ENCODE data around the gene GNLY. TPM values are rescaled to one million over a fixed set of nuclear protein-coding genes. Genes with fewer than 3 reads are reported as not detected.

Gene GNLY
- total and polyA plus RNA-seq, 4 donors = 0.43 to 8.0 (median 2.1) TPM; not detected in 1

GRCh38 chr2:85728883-85729824 lies 35.0 kb downstream of the GNLY start:
- Histone ChIP-seq H3K4me1 (ENCODE audit: control insufficient read depth in 1 of 2, insufficient read depth in 2 of 2, low read length in 2 of 2) (no peaks in the 10 kb centered on the region), H3K27ac (ENCODE audit: low read depth in 1 of 2, low read length in 2 of 2) (no peak overlapping the region), H3K36me3 (ENCODE audit: control insufficient read depth in 1 of 2, insufficient read depth in 2 of 2, low read length in 1 of 2) (no peaks in the 10 kb centered on the region), H3K27me3 (ENCODE audit: control insufficient read depth in 1 of 2, insufficient read depth in 2 of 2, low read length in 1 of 2) (no peaks in the 10 kb centered on the region), H3K9me3 (ENCODE audit: control insufficient read depth, low read length) (no peaks in the 10 kb centered on the region), H3K4me3 (ENCODE audit: low read length in 2 of 2) (no peak overlapping the region)
- peak; percentile 92 to 97 for DNase-seq
- WGBS, 2 donors = 35 to 37% methylated on average over 26 of the region's 26 CpGs
- intact Hi-C loops (cut with DNase I) = loop anchor here (1.0 to 2.0 kb wide), 4 partner anchors 76 to 352 kb away; no protein-coding TSS in a partner anchor
- peak; percentile 94 for ATAC-seq (ENCODE audit: low FRiP score)

DNA sequence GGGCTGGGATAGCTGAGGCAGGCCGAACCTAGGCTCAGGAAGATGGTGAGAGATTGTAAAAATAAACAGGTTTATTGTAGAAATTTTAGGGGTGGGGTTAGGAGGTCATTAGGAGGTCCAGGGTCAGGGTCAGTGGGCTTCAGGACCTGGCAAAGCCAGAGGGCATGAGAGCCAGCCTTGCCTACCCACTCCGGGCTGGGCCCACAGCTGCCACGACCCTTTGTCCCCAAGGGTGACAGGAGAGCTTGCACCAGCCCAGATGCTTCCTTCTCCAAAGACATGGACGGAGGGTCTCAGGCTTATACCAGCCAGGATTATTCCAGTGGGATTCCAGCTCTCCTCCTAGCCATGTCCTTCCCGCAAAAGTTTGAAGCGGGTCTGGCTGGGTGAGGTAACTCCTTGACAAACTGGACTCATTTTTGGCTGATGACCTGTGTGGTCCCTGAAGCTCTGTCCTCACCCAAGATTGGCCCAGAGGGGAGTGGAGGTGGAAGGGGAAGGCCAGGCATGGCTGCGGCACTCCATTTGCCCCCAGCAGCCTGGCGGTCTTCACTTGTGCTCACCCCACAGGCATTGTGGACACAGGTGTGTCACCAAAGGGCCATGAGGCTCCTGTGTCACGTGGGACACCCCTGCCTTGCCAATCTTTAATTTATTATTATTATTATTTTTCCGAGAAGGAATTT lies 35.8 kb downstream of the GNLY start:
- H3K4me1 ChIP-seq (ENCODE audit: control insufficient read depth in 1 of 2, insufficient read depth in 2 of 2, low read length in 2 of 2) = no peaks in the 10 kb centered on the region
- WGBS, 2 donors = 94 to 95% methylated on average over 10 of the region's 10 CpGs
- no peaks in the 10 kb centered on the region for H3K27me3 ChIP-seq (ENCODE audit: control insufficient read depth in 1 of 2, insufficient read depth in 2 of 2, low read length in 1 of 2)
- H3K27ac ChIP-seq (ENCODE audit: low read depth in 1 of 2, low read length in 2 of 2) = no peak overlapping the region
- intact Hi-C loops (cut with DNase I) = loop anchor here (1.0 to 10.0 kb wide), 6 partner anchors 67 to 351 kb away; no protein-coding TSS in a partner anchor
- no peaks in the 10 kb centered on the region for H3K36me3 ChIP-seq (ENCODE audit: control insufficient read depth in 1 of 2, insufficient read depth in 2 of 2, low read length in 1 of 2)
- no peak overlapping the region for H3K4me3 ChIP-seq (ENCODE audit: low read length in 2 of 2)
- ATAC-seq (ENCODE audit: low FRiP score) (no peak), DNase-seq (no peak)
- no peaks in the 10 kb centered on the region for H3K9me3 ChIP-seq (ENCODE audit: control insufficient read depth, low read length)

GRCh38 chr2:85730686-85731230 lies 36.6 kb downstream of the GNLY start:
- intact Hi-C loops (cut with DNase I) = loop anchor here in 1 of 2 donors (5.0 to 10.0 kb wide), 2 partner anchors 67 to 264 kb away; no protein-coding TSS in a partner anchor
- no peaks in the 10 kb centered on the region for H3K4me1 ChIP-seq (ENCODE audit: control insufficient read depth in 1 of 2, insufficient read depth in 2 of 2, low read length in 2 of 2)
- H3K4me3 ChIP-seq (ENCODE audit: low read length in 2 of 2) = no peak overlapping the region
- WGBS, 2 donors = 87 to 92% methylated on average over 10 of the region's 10 CpGs
- H3K27ac ChIP-seq (ENCODE audit: low read depth in 1 of 2, low read length in 2 of 2) = no peak overlapping the region
- H3K9me3 ChIP-seq (ENCODE audit: control insufficient read depth, low read length) = no peaks in the 10 kb centered on the region
- H3K36me3 ChIP-seq (ENCODE audit: control insufficient read depth in 1 of 2, insufficient read depth in 2 of 2, low read length in 1 of 2) = no peaks in the 10 kb centered on the region
- ATAC-seq (ENCODE audit: low FRiP score) (no peak), DNase-seq (no peak)
- H3K27me3 ChIP-seq (ENCODE audit: control insufficient read depth in 1 of 2, insufficient read depth in 2 of 2, low read length in 1 of 2) = no peaks in the 10 kb centered on the region

GRCh38 chr2:85731606-85732005 lies 37.4 kb downstream of the GNLY start:
- Histone ChIP-seq H3K27ac (ENCODE audit: low read depth in 1 of 2, low read length in 2 of 2) (no peak overlapping the region), H3K27me3 (ENCODE audit: control insufficient read depth in 1 of 2, insufficient read depth in 2 of 2, low read length in 1 of 2) (no peaks in the 10 kb centered on the region), H3K9me3 (ENCODE audit: control insufficient read depth, low read length) (no peaks in the 10 kb centered on the region), H3K4me3 (ENCODE audit: low read length in 2 of 2) (no peak overlapping the region), H3K36me3 (ENCODE audit: control insufficient read depth in 1 of 2, insufficient read depth in 2 of 2, low read length in 1 of 2) (no peaks in the 10 kb centered on the region), H3K4me1 (ENCODE audit: control insufficient read depth in 1 of 2, insufficient read depth in 2 of 2, low read length in 2 of 2) (no peaks in the 10 kb centered on the region)
- ATAC-seq (ENCODE audit: low FRiP score) (no peak), DNase-seq (no peak)
- 79 to 86% methylated on average over 3 of the region's 3 CpGs for WGBS, 2 donors
- intact Hi-C loops (cut with DNase I) = loop anchor here in 1 of 2 donors (5.0 to 10.0 kb wide), 2 partner anchors 66 to 263 kb away; no protein-coding TSS in a partner anchor

DNA sequence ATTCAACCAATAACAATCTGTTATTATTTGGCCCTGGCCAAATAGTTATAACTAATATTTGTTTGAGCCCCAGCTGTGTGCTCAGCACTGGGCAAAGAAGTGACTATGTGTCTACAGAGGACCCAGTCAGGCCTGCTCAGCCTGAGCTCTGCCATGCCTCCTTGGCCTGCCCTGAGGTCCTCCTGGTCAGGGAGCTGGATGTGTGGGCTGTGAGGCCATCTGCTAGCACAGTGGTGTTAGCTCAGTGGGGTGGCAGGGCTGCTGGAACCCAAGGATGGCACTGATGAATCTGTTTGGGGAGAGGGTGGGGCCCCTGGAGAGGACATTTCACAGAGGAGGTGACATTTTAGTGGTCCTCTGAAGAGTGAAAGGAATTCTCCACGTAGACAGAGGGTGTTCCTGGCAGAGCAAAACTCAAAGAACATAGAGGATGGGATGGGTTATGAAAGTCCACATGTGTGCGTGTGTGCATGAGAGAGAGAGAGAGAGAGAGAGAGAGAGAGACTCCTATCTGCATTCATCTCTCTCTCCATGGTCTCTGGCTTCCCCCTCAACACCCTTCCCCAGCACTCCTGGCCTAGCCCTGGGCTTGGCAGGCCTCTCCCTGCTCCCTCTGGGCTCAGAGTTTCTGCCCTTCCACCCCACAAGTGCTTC lies 38.4 kb downstream of the GNLY start:
- H3K36me3 ChIP-seq (ENCODE audit: control insufficient read depth in 1 of 2, insufficient read depth in 2 of 2, low read length in 1 of 2) = no peaks in the 10 kb centered on the region
- no peaks in the 10 kb centered on the region for H3K27me3 ChIP-seq (ENCODE audit: control insufficient read depth in 1 of 2, insufficient read depth in 2 of 2, low read length in 1 of 2)
- H3K27ac ChIP-seq (ENCODE audit: low read depth in 1 of 2, low read length in 2 of 2) = no peak overlapping the region
- ATAC-seq (ENCODE audit: low FRiP score) (no peak), DNase-seq (no peak)
- H3K4me1 ChIP-seq (ENCODE audit: control insufficient read depth in 1 of 2, insufficient read depth in 2 of 2, low read length in 2 of 2) = peaks cover 0 to 3% of the 10 kb centered on the region in 2 donors
- intact Hi-C loops (cut with DNase I) = loop anchor here in 1 of 2 donors (5.0 to 10.0 kb wide), 2 partner anchors 65 to 262 kb away; no protein-coding TSS in a partner anchor
- 90 to 91% methylated on average over 2 of the region's 2 CpGs for WGBS, 2 donors
- no peaks in the 10 kb centered on the region for H3K9me3 ChIP-seq (ENCODE audit: control insufficient read depth, low read length)
- no peak overlapping the region for H3K4me3 ChIP-seq (ENCODE audit: low read length in 2 of 2)

DNA sequence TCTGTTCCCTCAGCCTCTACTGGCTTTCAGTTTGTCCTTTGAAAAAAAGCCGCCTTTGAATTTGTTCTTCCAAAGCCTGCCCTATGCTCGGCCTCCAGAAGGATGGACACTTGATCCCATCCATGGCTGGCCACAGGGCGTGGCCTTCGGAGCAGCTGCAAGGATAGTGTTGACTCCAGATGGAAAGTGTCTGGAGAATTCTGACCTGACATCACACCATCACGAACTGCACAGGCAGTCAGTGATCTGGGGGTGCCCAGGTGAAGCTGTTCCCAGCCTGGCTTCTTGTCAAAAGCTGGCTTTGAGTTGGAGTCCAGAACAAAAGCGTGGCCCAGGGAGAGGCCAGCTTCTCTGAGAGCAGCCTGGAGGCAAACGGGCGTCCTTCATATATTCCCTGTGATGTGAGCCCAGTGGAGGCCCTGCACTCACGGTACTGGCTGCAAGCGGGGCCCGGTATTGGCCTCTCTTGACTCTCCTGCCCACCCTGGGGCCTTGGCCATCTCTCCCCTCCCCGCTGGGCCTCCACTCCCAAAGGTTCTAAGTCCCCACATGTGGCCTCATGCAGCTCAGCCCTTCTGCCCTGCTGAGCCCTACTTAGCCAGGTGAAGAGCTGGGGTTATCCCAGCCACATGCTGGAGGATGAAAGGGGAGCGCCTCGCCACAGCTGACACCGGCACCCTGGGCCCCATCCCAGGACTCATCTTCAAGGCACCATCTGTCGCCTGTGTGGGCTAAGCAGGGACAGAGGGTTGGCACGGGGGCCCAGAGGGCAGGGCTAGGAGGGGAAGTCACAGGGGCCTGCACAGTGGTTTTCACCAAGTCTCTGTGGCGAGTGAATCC lies 39.2 kb downstream of the GNLY start:
- no peaks in the 10 kb centered on the region for H3K36me3 ChIP-seq (ENCODE audit: control insufficient read depth in 1 of 2, insufficient read depth in 2 of 2, low read length in 1 of 2)
- DNase-seq (no peak), ATAC-seq (ENCODE audit: low FRiP score) (no peak)
- WGBS, 2 donors = 95 to 96% methylated on average over 18 of the region's 18 CpGs
- H3K27me3 ChIP-seq (ENCODE audit: control insufficient read depth in 1 of 2, insufficient read depth in 2 of 2, low read length in 1 of 2) = no peaks in the 10 kb centered on the region
- H3K4me1 ChIP-seq (ENCODE audit: control insufficient read depth in 1 of 2, insufficient read depth in 2 of 2, low read length in 2 of 2) = peaks cover 0 to 5% of the 10 kb centered on the region in 2 donors
- no peak overlapping the region for H3K27ac ChIP-seq (ENCODE audit: low read depth in 1 of 2, low read length in 2 of 2)
- H3K4me3 ChIP-seq (ENCODE audit: low read length in 2 of 2) = no peak overlapping the region
- no peaks in the 10 kb centered on the region for H3K9me3 ChIP-seq (ENCODE audit: control insufficient read depth, low read length)
- intact Hi-C loops (cut with DNase I) = loop anchor here in 1 of 2 donors (5.0 to 10.0 kb wide), 2 partner anchors 64 to 261 kb away; no protein-coding TSS in a partner anchor

GRCh38 chr2:85734015-85734414 lies 39.9 kb downstream of the GNLY start:
- peaks cover 0 to 5% of the 10 kb centered on the region in 2 donors for H3K4me1 ChIP-seq (ENCODE audit: control insufficient read depth in 1 of 2, insufficient read depth in 2 of 2, low read length in 2 of 2)
- intact Hi-C loops (cut with DNase I) = loop anchor here in 1 of 2 donors (5.0 to 10.0 kb wide), 2 partner anchors 63 to 261 kb away; no protein-coding TSS in a partner anchor

More at GRCh38 chr2:85734015-85734414, 39.9 kb downstream of the GNLY start:
- no peak for ATAC-seq (ENCODE audit: low FRiP score)
- no peaks in the 10 kb centered on the region for H3K27me3 ChIP-seq (ENCODE audit: control insufficient read depth in 1 of 2, insufficient read depth in 2 of 2, low read length in 1 of 2)
- WGBS, 2 donors = 80 to 93% methylated on average over 4 of the region's 4 CpGs
- no peak for DNase-seq
- no peak overlapping the region for H3K4me3 ChIP-seq (ENCODE audit: low read length in 2 of 2)
- H3K36me3 ChIP-seq (ENCODE audit: control insufficient read depth in 1 of 2, insufficient read depth in 2 of 2, low read length in 1 of 2) = no peaks in the 10 kb centered on the region
- H3K9me3 ChIP-seq (ENCODE audit: control insufficient read depth, low read length) = no peaks in the 10 kb centered on the region
- H3K27ac ChIP-seq (ENCODE audit: low read depth in 1 of 2, low read length in 2 of 2) = no peak overlapping the region
